GM18498 (cell line): ENCODE data around the gene FRAT2.
A peak's percentile ranks its signal among the peaks of the same experiment; 100 is the strongest.
"Not testable (repeated sequence)": the region's sequence is repeated elsewhere in the genome, so short reads cannot be mapped to it uniquely, and the experiment has no call there.

Experiments used
- ATAC-seq: cut with Tn5 transposase; IDR thresholded peaks from one replicate; pipeline ENCODE4 v1.9.1; 2021; ENCODE audit warnings: mild to moderate bottlenecking, moderate library complexity; ENCODE audit not compliant: unreplicated experiment

The FRAT2 gene

GRCh38 chr10:97292097-97292861 is 42.2 kb downstream of the FRAT2 start, which contains the start of gene ARHGAP19:
Gene ARHGAP19 (minus strand): TSS chr10:97292637. CDS start chr10:97292627, 10 bp downstream.
- peak; percentile 95 for ATAC-seq

GRCh38 chr10:97291357-97292096 is 43.0 kb downstream of the FRAT2 start:
- no peak for ATAC-seq

- ATAC-seq: not testable (repeated sequence)
These were observed 43.8 kb downstream of the FRAT2 start for GRCh38 chr10:97290576-97291356.

- ATAC-seq: not testable (repeated sequence)
These were observed 44.5 kb downstream of the FRAT2 start for GRCh38 chr10:97290076-97290475.
